AG10803 (cell line): ENCODE results near the gene LRRC4B.
"Not testable (repeated sequence)": the region's sequence is repeated elsewhere in the genome, so short reads cannot be mapped to it uniquely, and the experiment has no call there.

ENCODE experiments used
- DNase-seq: peaks from one replicate; pipeline ENCODE4 v3.0.0; 2010; ENCODE audit warnings: low read depth
- H3K4me3 ChIP-seq: 2 replicates; pipeline ENCODE4 v1.5.1; 2011; ENCODE audit warnings: mild to moderate bottlenecking, low read length, control low read depth
- TF ChIP-seq, protein P1 (sequence below): conservative IDR thresholded peaks from 2 replicates; pipeline ENCODE4 v1.5.1; 2011; ENCODE audit warnings: mild to moderate bottlenecking, low read length, control low read depth, inconsistent platforms

The LRRC4B gene

DNA sequence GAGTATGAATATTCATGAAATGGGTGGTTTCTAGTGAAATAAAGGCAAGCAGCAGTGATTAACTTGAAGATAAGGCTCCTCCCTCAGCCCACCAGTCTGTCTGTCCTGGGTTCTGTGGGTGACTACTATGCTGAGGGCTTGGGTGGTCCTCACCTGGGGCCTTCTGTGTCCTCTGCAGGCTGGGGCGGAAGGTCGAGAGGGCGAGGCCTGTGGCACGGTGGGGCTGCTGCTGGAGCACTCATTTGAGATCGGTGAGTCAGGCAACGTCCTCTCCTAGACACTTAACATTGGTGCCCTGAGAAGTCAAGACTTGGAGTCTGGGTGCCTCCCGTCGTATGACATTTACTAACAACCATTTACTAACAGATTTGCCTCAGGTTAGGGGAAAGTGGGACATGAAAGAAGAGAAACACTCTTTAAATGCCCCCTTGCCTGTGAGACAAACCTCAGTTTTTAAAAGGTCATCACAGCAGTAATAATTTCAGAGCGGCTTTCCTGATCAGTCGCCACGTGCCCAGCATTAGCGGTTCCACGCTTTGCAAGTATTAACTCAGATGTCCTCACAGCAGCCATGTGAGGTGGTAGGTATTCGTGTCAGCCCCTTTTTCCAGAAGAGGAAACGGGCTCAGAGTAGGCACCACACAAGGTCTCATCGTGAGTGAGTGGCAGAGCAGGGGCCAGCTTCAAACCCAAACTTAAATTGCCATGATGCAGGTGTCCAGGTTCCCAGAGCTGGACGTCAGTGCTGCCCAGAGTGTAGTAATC is 90.3 kb downstream of the LRRC4B start:
- TF ChIP-seq, protein P1, sequence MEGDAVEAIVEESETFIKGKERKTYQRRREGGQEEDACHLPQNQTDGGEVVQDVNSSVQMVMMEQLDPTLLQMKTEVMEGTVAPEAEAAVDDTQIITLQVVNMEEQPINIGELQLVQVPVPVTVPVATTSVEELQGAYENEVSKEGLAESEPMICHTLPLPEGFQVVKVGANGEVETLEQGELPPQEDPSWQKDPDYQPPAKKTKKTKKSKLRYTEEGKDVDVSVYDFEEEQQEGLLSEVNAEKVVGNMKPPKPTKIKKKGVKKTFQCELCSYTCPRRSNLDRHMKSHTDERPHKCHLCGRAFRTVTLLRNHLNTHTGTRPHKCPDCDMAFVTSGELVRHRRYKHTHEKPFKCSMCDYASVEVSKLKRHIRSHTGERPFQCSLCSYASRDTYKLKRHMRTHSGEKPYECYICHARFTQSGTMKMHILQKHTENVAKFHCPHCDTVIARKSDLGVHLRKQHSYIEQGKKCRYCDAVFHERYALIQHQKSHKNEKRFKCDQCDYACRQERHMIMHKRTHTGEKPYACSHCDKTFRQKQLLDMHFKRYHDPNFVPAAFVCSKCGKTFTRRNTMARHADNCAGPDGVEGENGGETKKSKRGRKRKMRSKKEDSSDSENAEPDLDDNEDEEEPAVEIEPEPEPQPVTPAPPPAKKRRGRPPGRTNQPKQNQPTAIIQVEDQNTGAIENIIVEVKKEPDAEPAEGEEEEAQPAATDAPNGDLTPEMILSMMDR, result no peak
- DNase-seq, result no peak
- H3K4me3 ChIP-seq, result no peak overlapping the region

DNA sequence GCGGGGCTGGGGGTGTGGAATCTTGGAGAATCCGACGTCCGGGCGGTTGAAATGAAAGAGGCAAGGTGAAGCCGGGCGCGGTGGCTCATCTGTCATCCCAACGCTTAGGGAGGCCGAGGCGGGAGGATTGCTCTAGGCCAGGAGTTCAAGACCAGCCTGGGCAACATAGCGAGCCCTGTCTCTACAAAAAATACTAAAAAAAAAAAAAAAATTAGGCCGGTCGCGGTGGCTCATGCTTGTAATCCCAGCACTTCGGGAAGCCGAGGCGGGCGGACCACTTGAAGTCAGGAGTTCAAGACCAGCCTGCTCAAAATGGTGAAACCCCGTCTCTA is 91.4 kb downstream of the LRRC4B start:
- DNase-seq, result no peak
- TF ChIP-seq, protein P1, result no peak
- H3K4me3 ChIP-seq, result peak overlapping the region; percentile 76

DNA sequence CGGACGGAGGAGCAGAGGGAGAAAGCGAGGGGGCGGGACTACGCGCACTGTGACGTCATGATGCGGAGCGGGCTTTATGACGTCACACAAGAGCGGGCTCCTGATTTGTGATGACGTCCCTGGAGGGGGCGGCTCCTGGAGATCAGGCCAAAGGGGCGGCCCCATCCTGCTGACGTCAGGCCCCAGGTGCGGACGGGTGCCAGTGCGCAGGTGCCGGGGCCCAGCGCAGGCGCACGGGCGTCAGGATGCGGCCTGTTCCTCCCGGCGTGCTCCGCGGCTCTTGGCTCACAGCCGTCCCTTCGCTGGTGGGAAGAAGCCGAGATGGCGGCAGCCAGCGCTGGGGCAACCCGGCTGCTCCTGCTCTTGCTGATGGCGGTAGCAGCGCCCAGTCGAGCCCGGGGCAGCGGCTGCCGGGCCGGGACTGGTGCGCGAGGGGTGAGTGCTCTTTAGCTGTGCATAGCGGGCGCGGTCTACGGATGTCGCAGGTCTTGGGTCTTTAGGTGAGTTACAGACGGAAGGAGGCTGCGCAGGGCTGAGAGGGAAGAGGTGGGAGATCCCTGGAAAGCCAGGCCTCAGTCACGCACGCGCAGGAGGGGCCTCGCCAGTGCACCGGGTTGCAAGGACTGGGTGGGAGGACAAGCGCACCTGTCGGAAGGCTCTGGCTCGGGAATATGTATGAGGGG is 91.9 kb downstream of the LRRC4B start, which contains the start of the genes EMC10 and GARIN5A:
Gene EMC10, plus strand, starts transcription at position 284 of the 683 bp plus-strand sequence. Its CDS starts 38 bp downstream, at position 322.
Gene GARIN5A, minus strand, starts transcription at position 625 of the 683 bp plus-strand sequence. Its CDS starts 460 bp downstream, at position 165.
- TF ChIP-seq, protein P1, result no peak
- DNase-seq, result peak; percentile 90
- peak within 1 kb of the TSS; percentile 76 for H3K4me3 ChIP-seq

DNA sequence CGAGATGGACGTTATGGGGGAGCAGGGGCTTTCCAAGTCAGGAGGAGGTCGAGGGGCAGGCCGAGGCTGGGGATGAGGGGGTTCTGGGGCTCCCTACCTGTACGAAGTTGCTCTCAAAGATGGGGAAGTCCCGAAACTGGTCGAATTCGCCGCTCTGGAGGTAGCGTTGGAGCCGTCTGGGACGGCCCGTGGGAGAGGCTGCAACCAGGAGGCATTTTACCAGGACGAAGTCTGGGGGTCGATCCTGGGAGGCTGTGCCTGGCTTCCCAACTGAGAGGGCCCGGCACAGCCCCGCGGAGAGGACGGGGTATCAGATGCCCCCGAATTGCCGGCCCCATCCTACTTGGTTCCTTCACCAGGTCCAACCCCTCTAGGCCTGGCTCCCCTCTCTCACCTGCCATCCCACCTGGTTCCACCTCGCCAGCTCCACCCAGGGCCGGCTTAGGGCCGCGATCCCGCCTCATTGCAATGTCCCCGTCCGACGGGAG is 92.5 kb downstream of the LRRC4B start:
- TF ChIP-seq, protein P1, result no peak
- H3K4me3 ChIP-seq, result peak overlapping the region; percentile 24
- DNase-seq, result no peak

DNA sequence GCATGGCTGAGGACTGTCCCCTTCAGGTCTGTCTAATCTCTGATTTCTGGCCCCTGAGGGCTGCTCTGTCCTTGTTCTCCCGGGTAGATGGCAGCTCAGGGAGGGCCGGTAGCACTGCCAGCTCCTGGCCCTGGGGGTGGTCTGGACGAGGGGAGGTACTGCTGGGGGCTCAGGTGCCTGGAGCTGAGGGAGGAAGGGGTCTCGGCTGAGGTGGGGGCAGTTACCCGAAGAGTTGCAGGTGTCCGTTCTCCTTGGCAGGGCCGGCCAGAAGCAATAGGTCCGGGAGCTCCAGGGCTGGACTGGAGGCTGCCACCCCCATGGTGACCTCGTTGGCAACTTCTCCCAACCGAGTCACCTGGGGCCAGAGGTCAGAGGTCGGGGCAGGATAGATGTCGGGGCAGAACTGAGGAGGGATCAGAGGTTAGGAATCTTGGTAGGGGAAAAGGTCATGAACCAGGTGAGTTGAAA is 93.1 kb downstream of the LRRC4B start:
- TF ChIP-seq, protein P1, result no peak
- H3K4me3 ChIP-seq, result no peak overlapping the region

DNA sequence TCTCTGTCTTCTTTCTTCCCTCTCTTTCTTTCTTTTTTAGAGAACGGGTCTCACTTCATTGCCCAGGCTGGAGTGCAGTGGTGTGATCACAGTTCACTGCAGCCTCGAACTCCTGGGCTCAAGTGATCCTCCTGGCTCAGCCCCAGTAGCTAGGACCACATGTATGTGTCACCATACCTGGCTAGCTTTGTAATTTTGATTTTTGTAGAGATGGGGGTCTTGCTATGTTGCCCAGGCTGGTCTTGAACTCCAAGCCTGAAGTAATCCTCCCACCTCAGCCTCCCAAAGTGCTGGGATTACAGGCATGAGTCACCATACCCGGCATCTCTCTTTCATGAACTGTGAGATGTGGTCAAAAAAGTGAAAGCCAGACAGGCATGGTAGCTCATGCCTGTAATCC is 94.9 kb downstream of the LRRC4B start:
- DNase-seq, H3K4me3 ChIP-seq: not testable (repeated sequence)

More for the DNA sequence above, 93.1 kb downstream of the LRRC4B start:
- DNase-seq, result no peak

DNA sequence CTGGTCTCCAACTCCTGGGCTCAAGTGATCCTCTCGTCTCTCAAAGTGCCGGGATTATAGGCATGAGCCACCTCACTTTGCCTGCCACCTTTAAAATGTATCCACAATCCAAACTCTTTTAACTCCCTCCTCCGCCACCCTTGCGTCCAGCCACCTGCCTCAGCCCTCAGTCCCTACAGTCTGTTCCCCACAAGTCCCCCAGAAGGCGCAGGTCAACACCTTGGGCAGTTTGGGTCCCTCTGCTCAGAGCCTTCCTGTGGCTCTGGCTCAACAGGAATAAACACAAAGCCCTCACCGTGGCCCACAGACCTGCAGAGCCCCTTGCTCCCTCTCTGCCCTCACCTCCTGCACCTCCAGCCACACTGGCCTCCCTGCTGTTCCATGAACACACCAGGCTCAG is 99.4 kb downstream of the LRRC4B start:
- TF ChIP-seq, protein P1, result no peak
- H3K4me3 ChIP-seq, result no peak overlapping the region
- DNase-seq, result no peak
